ENCODE measurements around the gene NLRP3.

DNA sequence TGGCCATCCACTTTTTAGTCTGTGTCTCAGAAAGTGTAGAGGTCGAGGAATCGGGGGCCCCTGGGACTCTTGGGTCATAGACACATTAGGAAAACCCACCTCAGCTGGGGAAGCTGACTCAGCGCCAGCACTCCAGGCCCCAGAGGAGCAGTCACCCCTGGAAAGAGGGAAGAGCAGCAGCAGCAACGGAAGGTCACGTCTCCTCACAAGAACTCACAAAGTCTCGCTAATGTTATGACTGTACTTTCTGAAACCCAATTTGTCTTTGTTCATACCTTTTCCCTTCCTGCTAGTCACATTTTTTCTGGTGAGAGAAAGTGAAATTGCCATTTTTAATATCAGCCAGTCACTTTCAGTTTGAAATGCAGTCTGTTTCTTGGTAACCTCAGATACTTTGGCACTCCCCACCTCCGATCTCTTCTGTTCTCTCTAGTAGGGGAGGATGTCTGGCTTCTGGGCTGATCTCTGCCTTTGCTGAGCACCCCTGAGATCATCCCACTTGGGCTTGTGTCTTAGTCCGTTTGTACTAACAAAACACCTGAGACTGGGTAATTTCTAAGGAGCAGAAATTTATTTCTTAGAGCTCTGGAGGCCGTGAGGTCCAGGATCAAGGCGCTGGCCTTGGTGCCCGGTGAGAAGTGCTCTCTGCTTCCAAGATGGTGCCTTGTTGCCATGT lies 6.0 kb upstream of the NLRP3 start:
- TF ChIP-seq ZNF311 (tag by site-specific recombination; IDR thresholded peaks at IDR 0.05; ENCODE audit: borderline replicate concordance) = no peak
- TF ChIP-seq, protein P1, sequence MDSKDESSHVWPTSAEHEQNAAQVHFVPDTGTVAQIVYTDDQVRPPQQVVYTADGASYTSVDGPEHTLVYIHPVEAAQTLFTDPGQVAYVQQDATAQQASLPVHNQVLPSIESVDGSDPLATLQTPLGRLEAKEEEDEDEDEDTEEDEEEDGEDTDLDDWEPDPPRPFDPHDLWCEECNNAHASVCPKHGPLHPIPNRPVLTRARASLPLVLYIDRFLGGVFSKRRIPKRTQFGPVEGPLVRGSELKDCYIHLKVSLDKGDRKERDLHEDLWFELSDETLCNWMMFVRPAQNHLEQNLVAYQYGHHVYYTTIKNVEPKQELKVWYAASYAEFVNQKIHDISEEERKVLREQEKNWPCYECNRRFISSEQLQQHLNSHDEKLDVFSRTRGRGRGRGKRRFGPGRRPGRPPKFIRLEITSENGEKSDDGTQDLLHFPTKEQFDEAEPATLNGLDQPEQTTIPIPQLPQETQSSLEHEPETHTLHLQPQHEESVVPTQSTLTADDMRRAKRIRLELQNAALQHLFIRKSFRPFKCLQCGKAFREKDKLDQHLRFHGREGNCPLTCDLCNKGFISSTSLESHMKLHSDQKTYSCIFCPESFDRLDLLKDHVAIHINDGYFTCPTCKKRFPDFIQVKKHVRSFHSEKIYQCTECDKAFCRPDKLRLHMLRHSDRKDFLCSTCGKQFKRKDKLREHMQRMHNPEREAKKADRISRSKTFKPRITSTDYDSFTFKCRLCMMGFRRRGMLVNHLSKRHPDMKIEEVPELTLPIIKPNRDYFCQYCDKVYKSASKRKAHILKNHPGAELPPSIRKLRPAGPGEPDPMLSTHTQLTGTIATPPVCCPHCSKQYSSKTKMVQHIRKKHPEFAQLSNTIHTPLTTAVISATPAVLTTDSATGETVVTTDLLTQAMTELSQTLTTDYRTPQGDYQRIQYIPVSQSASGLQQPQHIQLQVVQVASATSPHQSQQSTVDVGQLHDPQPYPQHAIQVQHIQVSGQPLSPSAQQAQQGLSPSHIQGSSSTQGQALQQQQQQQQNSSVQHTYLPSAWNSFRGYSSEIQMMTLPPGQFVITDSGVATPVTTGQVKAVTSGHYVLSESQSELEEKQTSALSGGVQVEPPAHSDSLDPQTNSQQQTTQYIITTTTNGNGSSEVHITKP (tag by site-specific recombination; IDR thresholded peaks at IDR 0.05) = no peak
- TF ChIP-seq, protein P2, sequence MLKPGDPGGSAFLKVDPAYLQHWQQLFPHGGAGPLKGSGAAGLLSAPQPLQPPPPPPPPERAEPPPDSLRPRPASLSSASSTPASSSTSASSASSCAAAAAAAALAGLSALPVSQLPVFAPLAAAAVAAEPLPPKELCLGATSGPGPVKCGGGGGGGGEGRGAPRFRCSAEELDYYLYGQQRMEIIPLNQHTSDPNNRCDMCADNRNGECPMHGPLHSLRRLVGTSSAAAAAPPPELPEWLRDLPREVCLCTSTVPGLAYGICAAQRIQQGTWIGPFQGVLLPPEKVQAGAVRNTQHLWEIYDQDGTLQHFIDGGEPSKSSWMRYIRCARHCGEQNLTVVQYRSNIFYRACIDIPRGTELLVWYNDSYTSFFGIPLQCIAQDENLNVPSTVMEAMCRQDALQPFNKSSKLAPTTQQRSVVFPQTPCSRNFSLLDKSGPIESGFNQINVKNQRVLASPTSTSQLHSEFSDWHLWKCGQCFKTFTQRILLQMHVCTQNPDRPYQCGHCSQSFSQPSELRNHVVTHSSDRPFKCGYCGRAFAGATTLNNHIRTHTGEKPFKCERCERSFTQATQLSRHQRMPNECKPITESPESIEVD (tag by site-specific recombination; IDR thresholded peaks at IDR 0.05) = no peak

All from HEK293 (cell line).